Stimulated activated CD8-positive, alpha-beta memory T cell treated with anti-CD3 and anti-CD28 coated beads, Interleukin-4, amount 100 ng/mL, for 4 hours (primary cell): Measurements from ENCODE around the gene SHANK3.
"Not testable (repeated sequence)": the region's sequence is repeated elsewhere in the genome, so short reads cannot be mapped to it uniquely, and the experiment has no call there.

ENCODE experiments used
- DNase-seq, 2 donors: peaks; one replicate each; pipeline ENCODE4 v3.0.0-alpha.2; 2020; ENCODE audit warnings: low read depth in 2 of 2, low spot score in 1 of 2

Gene SHANK3

GRCh38 chr22:50672471-50673230 is at the start of gene SHANK3:
TSS of gene SHANK3 (plus strand) at chr22:50672823.
- DNase-seq, result no peak

GRCh38 chr22:50624347-50625130 is 48.1 kb upstream of the SHANK3 start:
- DNase-seq, result no peak

- DNase-seq, result no peak
Observed at GRCh38 chr22:50625131-50625567, 47.5 kb upstream of the SHANK3 start.

- no peak for DNase-seq
Observed at GRCh38 chr22:50625568-50626313, 46.9 kb upstream of the SHANK3 start.

GRCh38 chr22:50626314-50626849 is 46.2 kb upstream of the SHANK3 start:
- no peak for DNase-seq

- no peak for DNase-seq
Observed at GRCh38 chr22:50626850-50627641, 45.6 kb upstream of the SHANK3 start.

GRCh38 chr22:50627642-50628542 is 44.7 kb upstream of the SHANK3 start, which contains the start of gene ARSA:
TSS of gene ARSA (minus strand) at chr22:50628152. CDS start at chr22:50627779, 373 bp downstream.
- peak; percentile 34 to 36 for DNase-seq

GRCh38 chr22:50628543-50629134 is 44.0 kb upstream of the SHANK3 start:
- no peak for DNase-seq

GRCh38 chr22:50630376-50630775 is 42.2 kb upstream of the SHANK3 start:
- no peak for DNase-seq

- no peak for DNase-seq
Observed at GRCh38 chr22:50633086-50633485, 39.5 kb upstream of the SHANK3 start.

- no peak for DNase-seq
Observed at GRCh38 chr22:50633771-50634170, 38.9 kb upstream of the SHANK3 start.

GRCh38 chr22:50635591-50635990 is 37.0 kb upstream of the SHANK3 start:
- DNase-seq, result no peak

GRCh38 chr22:50640296-50640695 is 32.3 kb upstream of the SHANK3 start:
- not testable (repeated sequence) for DNase-seq

- DNase-seq, result no peak
Observed at GRCh38 chr22:50640857-50641647, 31.6 kb upstream of the SHANK3 start.

- DNase-seq, result no peak
Observed at GRCh38 chr22:50641696-50642607, 30.7 kb upstream of the SHANK3 start.

GRCh38 chr22:50643021-50643820 is 29.4 kb upstream of the SHANK3 start:
- DNase-seq, result not testable (repeated sequence)

- DNase-seq, result not testable (repeated sequence)
Observed at GRCh38 chr22:50643821-50644101, 28.9 kb upstream of the SHANK3 start.
